GM21786 (cell line): ENCODE results near the gene FGG.
"Not testable (repeated sequence)": the region's sequence is repeated elsewhere in the genome, so short reads cannot be mapped to it uniquely, and the experiment has no call there.

Experiments
- ATAC-seq: cut with Tn5 transposase; IDR thresholded peaks from one replicate; pipeline ENCODE4 v1.9.1; 2021; ENCODE audit not compliant: unreplicated experiment

The FGG gene

GRCh38 chr4:154611833-154612232 lies 623 bp downstream of the FGG start:
- no peak for ATAC-seq

GRCh38 chr4:154610582-154610981 lies 1.9 kb downstream of the FGG start:
- no peak for ATAC-seq

GRCh38 chr4:154609532-154609931 lies 2.9 kb downstream of the FGG start:
- no peak for ATAC-seq

- ATAC-seq, result no peak
These were observed 3.8 kb downstream of the FGG start for GRCh38 chr4:154608361-154609252.

GRCh38 chr4:154606728-154607723 lies 5.4 kb downstream of the FGG start:
- ATAC-seq, result no peak

GRCh38 chr4:154604696-154605200 lies 7.7 kb downstream of the FGG start:
- no peak for ATAC-seq

GRCh38 chr4:154603033-154603943 lies 9.2 kb downstream of the FGG start:
- ATAC-seq, result no peak

- no peak for ATAC-seq
These were observed 9.9 kb downstream of the FGG start for GRCh38 chr4:154602404-154603020.

- ATAC-seq, result no peak
These were observed 14.4 kb downstream of the FGG start for GRCh38 chr4:154597798-154598774.

- not testable (repeated sequence) for ATAC-seq
These were observed 15.2 kb downstream of the FGG start for GRCh38 chr4:154597281-154597680.

GRCh38 chr4:154595807-154596206 lies 16.6 kb downstream of the FGG start:
- ATAC-seq, result no peak

- not testable (repeated sequence) for ATAC-seq
These were observed 18.1 kb downstream of the FGG start for GRCh38 chr4:154594343-154594742.

GRCh38 chr4:154593868-154594267 lies 18.6 kb downstream of the FGG start:
- no peak for ATAC-seq

GRCh38 chr4:154591890-154592289 lies 20.6 kb downstream of the FGG start:
- no peak for ATAC-seq

- no peak for ATAC-seq
These were observed 22.0 kb downstream of the FGG start, which contains the start of gene FGA for GRCh38 chr4:154590329-154591006. Gene FGA (minus strand): TSS chr4:154590742. CDS start chr4:154590687, 55 bp downstream.

GRCh38 chr4:154589296-154590197 lies 22.9 kb downstream of the FGG start:
- ATAC-seq, result no peak

- no peak for ATAC-seq
These were observed 24.3 kb downstream of the FGG start for GRCh38 chr4:154588198-154588597.
